Stimulated activated CD8-positive, alpha-beta memory T cell treated with anti-CD3 and anti-CD28 coated beads, Interleukin-15, amount 100 ng/mL, for 4 hours (primary cell): Measurements from ENCODE around the gene IL25.
A peak's percentile ranks its signal among the peaks of the same experiment; 100 is the strongest.
"Not testable (repeated sequence)": the region's sequence is repeated elsewhere in the genome, so short reads cannot be mapped to it uniquely, and the experiment has no call there.

Experiments used
- DNase-seq, 2 donors: peaks; one replicate each; pipeline ENCODE4 v3.0.0-alpha.2; 2020; ENCODE audit warnings: low read depth in 2 of 2

IL25 gene

DNA sequence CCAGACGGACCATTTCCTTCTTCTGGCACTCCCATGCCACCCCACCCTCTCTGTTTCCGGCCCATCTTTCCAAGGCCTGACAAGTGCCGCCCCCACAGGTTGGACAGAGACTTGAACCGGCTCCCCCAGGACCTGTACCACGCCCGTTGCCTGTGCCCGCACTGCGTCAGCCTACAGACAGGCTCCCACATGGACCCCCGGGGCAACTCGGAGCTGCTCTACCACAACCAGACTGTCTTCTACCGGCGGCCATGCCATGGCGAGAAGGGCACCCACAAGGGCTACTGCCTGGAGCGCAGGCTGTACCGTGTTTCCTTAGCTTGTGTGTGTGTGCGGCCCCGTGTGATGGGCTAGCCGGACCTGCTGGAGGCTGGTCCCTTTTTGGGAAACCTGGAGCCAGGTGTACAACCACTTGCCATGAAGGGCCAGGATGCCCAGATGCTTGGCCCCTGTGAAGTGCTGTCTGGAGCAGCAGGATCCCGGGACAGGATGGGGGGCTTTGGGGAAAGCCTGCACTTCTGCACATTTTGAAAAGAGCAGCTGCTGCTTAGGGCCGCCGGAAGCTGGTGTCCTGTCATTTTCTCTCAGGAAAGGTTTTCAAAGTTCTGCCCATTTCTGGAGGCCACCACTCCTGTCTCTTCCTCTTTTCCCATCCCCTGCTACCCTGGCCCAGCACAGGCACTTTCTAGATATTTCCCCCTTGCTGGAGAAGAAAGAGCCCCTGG lies 3.1 kb downstream of the IL25 start:
- DNase-seq: no peak

DNA sequence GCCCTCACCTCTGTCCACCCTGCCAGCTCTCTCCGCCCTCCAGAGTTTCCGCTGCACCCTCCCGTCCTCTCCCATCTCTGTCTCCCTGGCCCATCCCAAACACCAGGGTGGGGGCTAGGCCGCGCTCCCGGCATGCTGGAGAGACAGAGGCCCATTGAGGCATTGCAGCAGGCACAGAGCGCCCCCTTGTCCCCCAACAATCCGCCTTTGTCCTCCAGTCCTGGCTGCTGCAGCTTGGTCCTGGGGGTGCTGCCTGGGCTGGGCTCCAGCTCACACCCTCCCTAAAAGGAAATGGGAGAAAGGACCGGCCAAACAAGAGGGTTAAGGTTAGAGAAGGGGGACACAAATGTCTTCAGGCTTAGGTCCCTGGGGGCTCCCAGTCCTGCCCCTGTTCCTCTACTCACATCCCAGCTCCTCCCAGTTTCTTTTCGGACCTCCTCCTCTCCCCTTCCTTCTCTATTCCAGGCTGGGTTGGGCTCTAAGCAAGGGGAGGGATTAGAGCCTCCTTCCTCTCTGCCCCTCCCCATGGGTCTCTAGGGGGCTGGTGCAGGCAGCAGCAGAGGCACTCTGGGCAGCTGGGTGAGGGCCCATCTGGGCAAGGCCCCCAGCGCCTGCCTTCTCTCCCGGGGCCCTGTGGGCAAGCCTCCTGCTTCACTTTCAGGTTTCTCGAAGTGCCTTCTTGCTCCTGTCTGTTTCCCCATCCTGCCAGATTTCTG lies 4.0 kb downstream of the IL25 start, which contains the start of gene CMTM5:
Gene CMTM5 (plus strand): TSS at position 565 of the 716 bp plus-strand sequence. CDS start 206 bp downstream, outside the sequence.
- no peak for DNase-seq

GRCh38 chr14:23377198-23377550 lies 4.6 kb downstream of the IL25 start:
- no peak for DNase-seq

- DNase-seq: no peak
Measured at GRCh38 chr14:23377573-23378563, 5.3 kb downstream of the IL25 start.

GRCh38 chr14:23378612-23379220 lies 6.1 kb downstream of the IL25 start:
- no peak for DNase-seq

- peak; percentile 12 to 24 for DNase-seq
Measured at GRCh38 chr14:23379366-23380196, 7.0 kb downstream of the IL25 start.

DNA sequence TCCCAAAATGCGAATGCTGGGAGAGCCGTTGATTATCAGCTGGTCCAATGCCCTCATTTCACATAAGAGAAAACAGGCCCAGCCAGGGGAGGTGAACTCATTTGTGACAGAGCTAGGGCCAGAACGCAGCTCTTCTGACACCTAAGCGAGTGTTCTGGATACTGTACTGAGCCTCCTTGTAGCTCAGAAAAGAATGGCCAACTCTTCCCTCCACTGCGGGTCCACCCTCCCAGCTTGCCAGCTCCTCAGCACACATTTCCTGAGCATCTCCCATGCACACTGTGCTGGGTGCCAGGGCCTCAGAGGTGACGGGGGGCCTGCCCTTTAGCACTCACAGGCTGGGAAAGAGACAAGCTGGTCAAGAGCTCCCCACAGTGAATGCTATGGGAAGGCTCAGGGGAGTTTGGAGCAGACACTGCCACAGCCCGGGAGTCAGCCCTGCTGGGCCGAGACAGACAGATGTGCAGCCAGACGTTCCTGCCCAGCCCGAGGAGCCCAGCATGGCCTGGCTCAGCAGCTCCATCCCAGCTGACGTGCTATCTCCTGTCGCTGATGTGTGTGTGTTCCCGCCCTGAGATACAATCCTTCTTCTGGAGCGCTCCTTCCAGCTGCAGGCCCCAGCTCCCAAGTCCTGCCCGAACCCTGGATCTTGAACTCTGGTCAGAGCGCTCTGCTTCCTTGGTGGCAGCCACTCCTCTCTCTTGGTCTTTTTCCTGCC lies 7.7 kb downstream of the IL25 start:
- DNase-seq: no peak

GRCh38 chr14:23380976-23381375 lies 8.4 kb downstream of the IL25 start:
- DNase-seq: no peak

- DNase-seq: no peak
Measured at GRCh38 chr14:23381871-23382270, 9.3 kb downstream of the IL25 start.

GRCh38 chr14:23382276-23382675 lies 9.7 kb downstream of the IL25 start:
- no peak for DNase-seq

DNA sequence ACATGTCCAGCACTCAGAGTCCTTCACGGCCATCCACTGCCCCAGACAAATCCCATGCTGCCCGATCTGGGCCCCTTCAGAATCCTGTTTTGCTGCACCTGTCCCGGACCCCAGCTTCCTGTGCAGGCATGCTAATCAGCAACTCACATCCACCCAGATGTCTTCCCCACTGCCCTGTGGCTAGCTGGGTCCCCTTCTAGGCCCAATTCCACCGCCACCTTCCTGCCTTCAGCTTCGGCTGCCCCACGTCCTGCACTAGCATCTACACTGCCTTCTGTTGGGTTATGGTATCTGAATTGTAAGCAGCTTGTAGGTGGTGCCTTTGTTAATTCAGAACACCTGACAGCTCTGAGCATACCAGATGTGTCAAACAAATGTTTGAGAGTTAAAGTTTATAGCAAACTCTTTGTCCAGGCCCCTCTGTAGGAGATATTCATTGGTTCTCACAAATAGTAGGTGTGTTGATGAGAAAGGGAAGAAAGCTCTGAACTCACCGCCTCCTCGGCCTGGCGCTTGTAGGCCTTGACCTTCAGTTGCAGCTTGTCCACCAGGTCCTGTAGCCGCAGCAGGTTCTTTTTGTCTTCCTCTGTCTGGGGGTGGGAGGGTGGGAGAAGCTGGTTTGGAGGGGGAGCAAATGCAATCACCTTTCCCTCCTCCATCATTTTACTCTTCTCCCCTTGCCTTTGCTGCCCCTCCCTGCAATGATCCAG lies 10.3 kb downstream of the IL25 start:
- no peak for DNase-seq

DNA sequence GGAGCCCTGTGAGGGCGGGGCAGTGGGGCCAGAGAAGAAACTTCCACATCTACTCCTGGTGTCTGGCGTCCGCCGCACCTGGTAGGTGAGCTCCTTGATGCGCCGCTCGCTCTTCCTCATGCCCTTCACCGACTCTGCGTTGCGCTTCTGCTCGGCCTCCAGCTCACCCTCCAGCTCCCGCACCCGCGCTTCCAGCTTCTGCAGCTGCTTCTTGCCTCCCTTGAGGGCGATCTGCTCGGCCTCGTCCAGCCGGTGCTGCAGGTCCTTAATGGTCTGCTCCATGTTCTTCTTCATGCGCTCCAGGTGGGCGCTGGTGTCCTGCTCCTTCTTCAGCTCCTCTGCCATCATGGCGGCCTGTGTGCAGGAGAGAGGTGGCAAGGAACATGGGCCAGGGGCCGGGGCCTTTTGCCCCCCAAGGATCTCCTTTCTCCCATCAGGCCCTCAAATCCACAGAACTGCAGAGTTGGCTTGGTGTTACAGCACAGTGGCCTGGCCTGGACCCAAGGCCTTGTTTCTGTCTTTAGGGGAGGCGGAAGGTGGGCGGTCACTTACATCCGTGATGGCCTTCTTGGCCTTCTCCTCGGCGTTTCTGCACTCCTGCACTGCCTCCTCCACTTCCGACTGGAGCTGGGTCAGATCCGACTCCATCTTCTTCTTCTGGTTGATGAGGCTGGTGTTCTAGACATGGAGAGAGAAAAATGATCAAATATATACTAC lies 11.9 kb downstream of the IL25 start:
- no peak for DNase-seq

GRCh38 chr14:23385244-23385641 lies 12.6 kb downstream of the IL25 start:
- DNase-seq: no peak

GRCh38 chr14:23385642-23386265 lies 13.1 kb downstream of the IL25 start:
- no peak for DNase-seq

- not testable (repeated sequence) for DNase-seq
Measured at GRCh38 chr14:23386266-23386657, 13.7 kb downstream of the IL25 start.

- DNase-seq: no peak
Measured at GRCh38 chr14:23386999-23387398, 14.4 kb downstream of the IL25 start.

DNA sequence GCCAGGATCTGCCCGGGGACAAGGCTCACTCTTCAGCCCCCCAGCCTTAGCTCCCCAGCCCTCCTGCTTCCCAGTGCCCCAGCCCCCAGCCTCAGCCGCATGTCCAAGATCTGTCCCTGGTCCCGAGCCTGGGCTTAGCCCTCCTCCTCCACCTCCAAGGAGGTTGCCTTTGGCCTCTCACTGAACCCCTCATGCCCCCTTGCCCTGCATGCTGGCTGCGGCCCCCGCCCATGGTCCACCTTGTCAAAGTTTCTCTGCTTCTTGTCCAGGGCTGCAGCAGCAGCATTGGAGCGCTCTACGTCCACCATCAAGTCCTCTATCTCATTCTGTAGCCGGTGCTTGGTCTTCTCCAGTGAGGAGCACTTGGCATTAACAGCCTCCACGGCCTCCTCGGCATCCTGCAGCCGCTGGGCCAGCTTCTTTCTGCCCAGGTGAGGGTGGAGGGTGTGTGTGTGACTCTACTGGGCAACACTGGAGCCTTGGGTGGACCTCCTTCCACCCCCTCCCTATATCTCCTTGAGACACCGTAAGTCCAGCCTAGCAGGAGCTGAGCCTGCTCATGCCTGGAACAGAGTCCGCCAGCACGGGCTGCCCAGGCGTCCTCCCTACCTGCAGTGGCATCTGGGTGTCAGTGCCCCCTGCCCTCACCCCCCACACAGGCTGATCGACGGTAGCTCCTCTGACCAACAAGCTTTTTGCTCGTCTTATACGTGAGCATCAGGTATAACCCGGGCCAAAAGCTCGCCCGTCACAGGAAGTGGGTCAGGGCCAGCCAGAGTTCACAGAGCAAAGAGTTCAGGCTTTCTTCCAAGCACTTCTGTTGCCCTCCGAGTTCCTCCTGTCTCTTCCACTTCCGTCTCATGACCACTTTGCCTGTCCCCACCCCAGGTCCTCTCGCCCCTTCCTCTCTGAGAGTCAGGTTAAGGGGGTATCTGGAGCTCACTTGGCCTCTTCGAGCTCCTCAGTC lies 15.6 kb downstream of the IL25 start:
- no peak for DNase-seq
